HepG2 (cell line): ENCODE measurements around the gene HDHD3. TPM values are rescaled to one million over a fixed set of nuclear protein-coding genes. Genes with fewer than 3 reads are reported as not detected.
A peak's percentile ranks its signal among the peaks of the same experiment; 100 is the strongest.

ENCODE experiments used
- DMTF1 ChIP-seq: sonication (generic); formaldehyde crosslinking; IDR thresholded peaks from 2 replicates; pipeline ENCODE4 v1.4.0; 2020; ENCODE audit warnings: mild to moderate bottlenecking, missing genetic modification reagents
- FOSL2 ChIP-seq: sonication (generic); formaldehyde crosslinking; IDR thresholded peaks from 2 replicates; pipeline ENCODE4 v1.4.0; 2020; ENCODE audit warnings: missing genetic modification reagents
- GPN1 ChIP-seq: sonication (generic); formaldehyde crosslinking; IDR thresholded peaks from 2 replicates; pipeline ENCODE4 v1.5.1; 2020; ENCODE audit warnings: missing genetic modification reagents, borderline replicate concordance
- HNRNPLL ChIP-seq: fragments of 200-400 bp; formaldehyde crosslinking; IDR thresholded peaks from 2 replicates; pipeline ENCODE4 v1.6.1; 2017; ENCODE audit warnings: mild to moderate bottlenecking, low read depth, low read length; ENCODE audit not compliant: poor library complexity, severe bottlenecking
- ISL2 ChIP-seq: sonication (generic); formaldehyde crosslinking; IDR thresholded peaks from 2 replicates; pipeline ENCODE4 v1.5.0; 2020; ENCODE audit warnings: missing genetic modification reagents
- KLF13 ChIP-seq: sonication (generic); formaldehyde crosslinking; IDR thresholded peaks from 2 replicates; pipeline ENCODE4 v1.4.0; 2020; ENCODE audit warnings: mild to moderate bottlenecking, missing genetic modification reagents
- MAX ChIP-seq: IDR thresholded peaks from 2 replicates; pipeline ENCODE4 v1.6.1; 2012; ENCODE audit warnings: inconsistent platforms
- MTA1 ChIP-seq: sonication (generic); formaldehyde crosslinking; IDR thresholded peaks from 2 replicates; pipeline ENCODE4 v1.4.0; 2020; ENCODE audit warnings: missing genetic modification reagents, mild to moderate bottlenecking, borderline replicate concordance
- PAF1 ChIP-seq: IDR thresholded peaks from 2 replicates; pipeline ENCODE4 v1.6.1; 2016; ENCODE audit warnings: missing genetic modification reagents, missing compliant biosample characterization
- POLR2G ChIP-seq: fragments of 200-400 bp; formaldehyde crosslinking; IDR thresholded peaks from 2 replicates; pipeline ENCODE4 v1.6.1; 2018; ENCODE audit warnings: mild to moderate bottlenecking, low read depth, low read length, moderate library complexity
- PREB ChIP-seq: sonication (generic); formaldehyde crosslinking; IDR thresholded peaks from 2 replicates; pipeline ENCODE4 v1.4.0; 2020; ENCODE audit warnings: missing genetic modification reagents
- RFXAP ChIP-seq: sonication (generic); formaldehyde crosslinking; IDR thresholded peaks from 2 replicates; pipeline ENCODE4 v1.4.0; 2020; ENCODE audit warnings: missing genetic modification reagents, borderline replicate concordance
- SSRP1 ChIP-seq: IDR thresholded peaks from 2 replicates; pipeline ENCODE4 v1.6.1; 2016; ENCODE audit warnings: control low read depth
- STAG1 ChIP-seq: sonication (generic); formaldehyde crosslinking; IDR thresholded peaks from 2 replicates; pipeline ENCODE4 v1.4.0; 2020; ENCODE audit warnings: missing genetic modification reagents
- TAF1 ChIP-seq: sonication (generic); formaldehyde crosslinking; IDR thresholded peaks from 2 replicates; pipeline ENCODE4 v1.4.0; 2020; ENCODE audit warnings: missing genetic modification reagents
- ZBTB34 ChIP-seq: sonication (generic); formaldehyde crosslinking; IDR thresholded peaks from 2 replicates; pipeline ENCODE4 v1.8.0; 2022; ENCODE audit warnings: mild to moderate bottlenecking, missing genetic modification reagents
- ZBTB46 ChIP-seq: sonication (generic); formaldehyde crosslinking; IDR thresholded peaks from 2 replicates; pipeline ENCODE4 v1.4.0; 2020; ENCODE audit warnings: mild to moderate bottlenecking, missing genetic modification reagents, borderline replicate concordance
- ZC3H13 ChIP-seq: sonication (generic); formaldehyde crosslinking; IDR thresholded peaks from 2 replicates; pipeline ENCODE4 v1.8.1; 2023; ENCODE audit warnings: mild to moderate bottlenecking, missing genetic modification reagents, moderate library complexity
- ZNF296 ChIP-seq: sonication (generic); formaldehyde crosslinking; conservative IDR thresholded peaks from 2 replicates; pipeline ENCODE4 v1.5.0; 2020; ENCODE audit warnings: mild to moderate bottlenecking, missing genetic modification reagents
- ZNF333 ChIP-seq: sonication (generic); formaldehyde crosslinking; IDR thresholded peaks from 2 replicates; pipeline ENCODE4 v1.4.0; 2020; ENCODE audit warnings: mild to moderate bottlenecking, missing genetic modification reagents, borderline replicate concordance
- ZNF530 ChIP-seq: sonication (generic); formaldehyde crosslinking; IDR thresholded peaks from 2 replicates; pipeline ENCODE4 v1.5.0; 2020; ENCODE audit warnings: low read depth, mild to moderate bottlenecking, missing genetic modification reagents
- ZNF660 ChIP-seq: sonication (generic); formaldehyde crosslinking; IDR thresholded peaks from 2 replicates; pipeline ENCODE4 v1.5.1; 2020; ENCODE audit warnings: mild to moderate bottlenecking, low read depth, missing genetic modification reagents, borderline replicate concordance
- ZNF768 ChIP-seq: sonication (generic); formaldehyde crosslinking; IDR thresholded peaks from 2 replicates; pipeline ENCODE4 v1.4.0; 2020; ENCODE audit warnings: missing genetic modification reagents
- ZNF788 ChIP-seq: sonication (generic); formaldehyde crosslinking; IDR thresholded peaks from 2 replicates; pipeline ENCODE4 v1.5.0; 2020; ENCODE audit warnings: mild to moderate bottlenecking, missing genetic modification reagents, borderline replicate concordance
- ZSCAN22 ChIP-seq: sonication (generic); formaldehyde crosslinking; IDR thresholded peaks from 2 replicates; pipeline ENCODE4 v1.4.0; 2020; ENCODE audit warnings: mild to moderate bottlenecking, missing genetic modification reagents
- polyA plus RNA-seq, 8 experiments: library from polyadenylated mRNA; depleted of rRNA in 3 of 8; stranded (reverse) in 7 of 8; unstranded in 1 of 8; fragments of >200 nt; fragmentation: Illumina TruSeq in 4 of 8; extraction: Trizol in 4 of 8; gene quantifications; 2 replicates each; pipeline versions ENCODE4 v1.2.1 to v1.2.3, GENCODE V29; 2011 to 2016; ENCODE audit warnings: low read depth in 4 of 8, missing spikeins in 1 of 8, mixed read lengths in 1 of 8; ENCODE audit not compliant: insufficient read depth in 1 of 8
- total RNA-seq, 5 experiments: library from RNA; depleted of rRNA; stranded (reverse); fragments of >200 nt; fragmentation: Illumina TruSeq; extraction: Trizol; gene quantifications; 2 replicates each; pipeline ENCODE4 v1.2.3, GENCODE V29; 2016; ENCODE audit warnings: low read depth in 1 of 5

Gene HDHD3
- total and polyA plus RNA-seq, 2 of the 13 experiments (the other 11 are each of a cell fraction or from before 2014, with no cell fraction given), result 23.1 to 38.5 TPM

- TF ChIP-seq GPN1, result no peak
- TF ChIP-seq PAF1 (CRISPR knock-in tag), result no peak
- no peak for TF ChIP-seq ZNF788 (CRISPR knock-in tag)
- TF ChIP-seq ZSCAN22 (CRISPR knock-in tag), result no peak
- TF ChIP-seq KLF13 (CRISPR knock-in tag), result no peak
- no peak for TF ChIP-seq SSRP1 (CRISPR knock-in tag)
- no peak for TF ChIP-seq PREB
- TF ChIP-seq ZNF296 (CRISPR knock-in tag), result no peak
- no peak for TF ChIP-seq ZNF768
- TF ChIP-seq FOSL2 (CRISPR knock-in tag), result peak; percentile 56
- no peak for TF ChIP-seq ZBTB46
- TF ChIP-seq ZNF333 (CRISPR knock-in tag), result no peak
- TF ChIP-seq POLR2G, result no peak
- no peak for TF ChIP-seq RFXAP
- peak; percentile 60; the same call in 1 of the 2 replicates for TF ChIP-seq ISL2 (CRISPR knock-in tag)
- no peak for TF ChIP-seq ZBTB34
- no peak for TF ChIP-seq ZC3H13 (CRISPR knock-in tag)
- no peak for TF ChIP-seq MTA1 (CRISPR knock-in tag)
- no peak for TF ChIP-seq MAX
- TF ChIP-seq ZNF660, result no peak
- no peak for TF ChIP-seq TAF1
- TF ChIP-seq HNRNPLL, result no peak
- TF ChIP-seq DMTF1 (CRISPR knock-in tag), result no peak
- no peak for TF ChIP-seq STAG1 (CRISPR knock-in tag)
- no peak for TF ChIP-seq ZNF530 (CRISPR knock-in tag)
Measured at GRCh38 chr9:113381909-113382411, 5.2 kb upstream of the HDHD3 start (continued).
